Measurements from ENCODE around the gene TMEM161A. TPM values are rescaled to one million over a fixed set of nuclear protein-coding genes. Genes with fewer than 3 reads are reported as not detected.

TMEM161A gene
- total and polyA plus RNA-seq, 9 of the 15 experiments (the other 6 are each of a cell fraction or from before 2014, with no cell fraction given) = 0.63 to 92.3 (median 38.9) TPM

GRCh38 chr19:19078801-19079200, 59.5 kb downstream of the TMEM161A start (continued):
- TF ChIP-seq PRDM10 (IDR thresholded peaks at IDR 0.05; ENCODE audit: partially characterized antibody) (peak; percentile 34), HNRNPH1 (optimal IDR thresholded peaks at IDR 0.05; ENCODE audit: low read depth, low read length) (no peak)

- Histone ChIP-seq H3K27ac (ENCODE audit: extremely low read depth, low read depth, low read length) (no peak overlapping the region), H3K4me1 (replicated peaks in 1 of 2; ENCODE audit: control insufficient read depth in 2 of 2, insufficient read depth in 2 of 2, low read length in 2 of 2) (peaks cover 5 to 9% of the 10 kb centered on the region in 2 experiments; a peak in 3 of 5 replicates), H3K27me3 (ENCODE audit: control insufficient read depth in 2 of 2, insufficient read depth in 2 of 2, low read length in 2 of 2) (no peaks in the 10 kb centered on the region), H2AFZ (ENCODE audit: low read depth, low read length) (no peak overlapping the region), H3K4me2 (ENCODE audit: insufficient read depth, low read length) (no peak overlapping the region), H3K9me1 (ENCODE audit: control insufficient read depth, insufficient read depth, low read length) (peaks cover 4% of the 10 kb centered on the region), H3K79me2 (ENCODE audit: control insufficient read depth, insufficient read depth, low read length) (peaks cover 39% of the 10 kb centered on the region), H3K9me3 (replicated peaks; ENCODE audit: control insufficient read depth, insufficient read depth, low read depth, low read length) (no peaks in the 10 kb centered on the region), H3K9ac (ENCODE audit: insufficient read depth in 1 of 2, low read depth in 2 of 2, low read length in 2 of 2) (no peak overlapping the region), H4K20me1 (replicated peaks; ENCODE audit: control insufficient read depth, insufficient read depth, low read length) (peaks cover 6% of the 10 kb centered on the region; the same call in 1 of the 2 replicates), H3K4me3 (no peak overlapping the region), H3K36me3 (ENCODE audit: control insufficient read depth, insufficient read depth, low read length) (peaks cover 49% of the 10 kb centered on the region; the same call in 2 of the 3 replicates)
- ChIA-PET CTCF (ENCODE audit: low intra/inter-chr PET ratio) (no interaction called here), POLR2A (interaction anchor here (0.6 to 1.6 kb wide), 4 partner anchors 9 to 329 kb away, joined by 3 to 4 read pairs (median 3); no protein-coding TSS in a partner anchor)
- intact Hi-C loops (cut with micrococcal nuclease) (no loop called here), in situ Hi-C loops (cut with MboI) (no loop called here)
- DNase-seq (ENCODE audit: extremely low read depth in 1 of 4, low spot score in 3 of 4) = no peak
- WGBS (ENCODE audit: insufficient coverage, low coverage, missing lambda C conversion rate) = 96% methylated on average over 7 of the region's 7 CpGs
- FAIRE-seq = no peak
- BruUV-seq (replicated peaks) = no TSS peak
- TF ChIP-seq ZNF174 (CRISPR knock-in tag; IDR thresholded peaks at IDR 0.05) (no peak), CEBPB (tag; IDR thresholded peaks at IDR 0.05) (0 out of 2 replicates have a peak, but pooled peaks have one; percentile 13)
- ATAC-seq = no peak
Observed at GRCh38 chr19:19077103-19077502, 61.2 kb downstream of the TMEM161A start.
